Prostate gland (tissue), 2 donors: Measurements from ENCODE around the gene USP40. TPM values are rescaled to one million over a fixed set of nuclear protein-coding genes. Genes with fewer than 3 reads are reported as not detected.
A peak's percentile ranks its signal among the peaks of the same experiment; 100 is the strongest.

ENCODE experiments used
- DNase-seq: peaks from one replicate; pipeline ENCODE4 v3.0.0-alpha.2; 2019; ENCODE audit warnings: low spot score
- H3K27ac ChIP-seq, 2 donors: fragments of 200-600 bp; sonication (generic); 2 replicates each; pipeline ENCODE4 v1.5.1; 2017 to 2019
- H3K27me3 ChIP-seq: fragments of 200-600 bp; sonication (generic); replicated peaks from 2 replicates; pipeline ENCODE4 v1.5.1; 2019; ENCODE audit not compliant: insufficient read depth
- H3K36me3 ChIP-seq, 2 donors: fragments of 200-600 bp; sonication (generic); 1 replicate in 1 of 2; 2 replicates in 1 of 2; pipeline versions ENCODE4 v1.5.1 to v1.8.1; 2017 to 2019
- H3K4me1 ChIP-seq: fragments of 200-600 bp; sonication (generic); replicated peaks from 2 replicates; pipeline ENCODE4 v1.5.1; 2019
- H3K4me3 ChIP-seq, 2 donors: fragments of 200-600 bp; sonication (generic); 2 replicates each; pipeline ENCODE4 v1.5.1; 2017 to 2019
- H3K9me3 ChIP-seq: fragments of 200-600 bp; sonication (generic); 2 replicates; pipeline ENCODE4 v1.5.1; 2017
- CTCF ChIP-seq, 4 experiments: fragments of 200-600 bp in 2 of 4; fragments of 450-650 bp in 2 of 4; sonication (generic) in 2 of 4; IDR thresholded peaks; 1 replicate in 3 of 4; 2 replicates in 1 of 4; pipeline ENCODE4 v1.5.1; 2016 to 2019; ENCODE audit warnings: antibody characterized with exemption in 4 of 4, mild to moderate bottlenecking in 2 of 4, moderate library complexity in 2 of 4
- POLR2A ChIP-seq: fragments of 450-650 bp; IDR thresholded peaks from one replicate; pipeline ENCODE4 v1.6.1; 2016; ENCODE audit warnings: antibody characterized with exemption, mild to moderate bottlenecking
- POLR2AphosphoS5 ChIP-seq: sonication (generic); formaldehyde crosslinking; IDR thresholded peaks from one replicate; pipeline ENCODE4 v1.6.1; 2017; ENCODE audit warnings: antibody characterized with exemption
- WGBS: methylation state at CpG from one replicate; pipeline ENCODE4 v1.1.5; 2018; 5-methylcytosine and 5-hydroxymethylcytosine counted together
- intact Hi-C: fragments of 100-400 bp; cut with DNase I; formaldehyde crosslinking; loops from one replicate; pipeline ENCODE4 v1.14.2; 2022
- total RNA-seq, 2 donors: library from RNA; depleted of rRNA; stranded (reverse); fragments of >200 nt; gene quantifications; one replicate each; pipeline ENCODE4 v1.1.0, GENCODE V29; 2016

The USP40 gene
- total RNA-seq, 2 donors from 2014 or later = 45.1 to 50.2 TPM

DNA sequence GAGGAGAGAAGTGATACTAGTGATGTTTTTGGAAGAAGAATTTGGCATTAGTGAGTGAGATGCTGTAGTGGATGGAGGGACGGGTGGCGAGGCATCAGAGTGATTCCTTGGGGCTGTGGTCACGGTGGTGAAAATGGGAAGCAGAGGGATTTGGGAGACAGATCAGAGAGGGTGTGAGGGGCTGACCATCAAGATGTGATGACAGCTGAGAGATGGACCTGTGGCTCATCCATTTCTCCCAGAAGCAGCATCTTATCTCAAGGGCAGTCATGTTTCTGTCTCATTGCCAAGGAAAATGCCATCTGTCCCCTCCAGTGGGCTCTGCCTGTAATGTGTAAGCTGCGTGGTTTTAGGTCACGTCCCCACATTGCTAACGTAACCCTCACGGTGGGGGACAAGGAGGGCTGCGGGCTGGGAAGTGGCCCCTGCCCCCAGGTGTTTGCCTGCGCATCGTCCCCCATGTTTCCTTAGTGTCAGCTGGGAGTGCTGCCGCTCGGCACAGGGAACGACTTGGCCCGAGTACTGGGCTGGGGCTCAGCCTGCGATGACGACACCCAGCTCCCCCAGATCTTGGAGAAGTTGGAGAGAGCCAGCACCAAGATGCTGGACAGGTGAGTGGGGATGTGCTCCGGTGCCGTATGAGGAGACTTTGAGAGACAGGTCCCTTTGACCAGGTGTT, 121.3 kb downstream of the USP40 start:
- TF ChIP-seq POLR2AphosphoS5 = no peak
- DNase-seq = no peak
- Histone ChIP-seq H3K27ac (no peak overlapping the region), H3K27me3 (no peaks in the 10 kb centered on the region), H3K9me3 (no peaks in the 10 kb centered on the region), H3K4me1 (no peaks in the 10 kb centered on the region), H3K36me3 (no peaks in the 10 kb centered on the region), H3K4me3 (no peak overlapping the region)
- whole genome bisulfite sequencing = 96% methylated on average over 18 of the region's 18 CpGs
- intact Hi-C loops = no loop called here

DNA sequence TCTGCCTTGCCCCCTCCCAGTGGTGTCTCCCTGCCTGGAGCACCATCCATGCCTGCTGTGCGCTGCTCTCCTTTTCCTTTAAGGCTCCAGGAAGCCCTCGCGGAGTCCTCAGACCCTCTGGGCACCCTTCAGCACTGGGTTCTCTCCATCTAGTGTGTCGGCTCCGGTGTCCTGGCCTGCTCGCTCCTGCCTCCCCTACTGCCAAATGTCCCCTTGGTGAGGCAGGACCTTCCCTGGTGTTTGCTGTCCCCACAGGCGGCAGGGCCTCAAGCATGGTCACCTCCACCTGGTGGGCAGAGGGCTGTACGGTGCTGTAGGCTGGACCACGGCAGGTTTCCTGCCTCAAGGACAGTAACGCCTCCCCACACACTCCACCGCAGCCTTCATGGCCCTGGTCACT, 122.1 kb downstream of the USP40 start:
- Histone ChIP-seq H3K36me3 (no peaks in the 10 kb centered on the region), H3K27ac (no peak overlapping the region), H3K9me3 (no peaks in the 10 kb centered on the region), H3K4me3 (no peak overlapping the region), H3K4me1 (no peaks in the 10 kb centered on the region), H3K27me3 (no peaks in the 10 kb centered on the region)
- no peak for DNase-seq
- TF ChIP-seq CTCF (IDR thresholded peaks at IDR 0.05) = no peak
- TF ChIP-seq POLR2AphosphoS5 = no peak
- TF ChIP-seq POLR2A = no peak
- intact Hi-C loops = loop anchor here (5.0 kb wide), 1 partner anchor 192 kb away; the partner anchor contains the start of gene ATG16L1
- WGBS = 95% methylated on average over 11 of the region's 11 CpGs

DNA sequence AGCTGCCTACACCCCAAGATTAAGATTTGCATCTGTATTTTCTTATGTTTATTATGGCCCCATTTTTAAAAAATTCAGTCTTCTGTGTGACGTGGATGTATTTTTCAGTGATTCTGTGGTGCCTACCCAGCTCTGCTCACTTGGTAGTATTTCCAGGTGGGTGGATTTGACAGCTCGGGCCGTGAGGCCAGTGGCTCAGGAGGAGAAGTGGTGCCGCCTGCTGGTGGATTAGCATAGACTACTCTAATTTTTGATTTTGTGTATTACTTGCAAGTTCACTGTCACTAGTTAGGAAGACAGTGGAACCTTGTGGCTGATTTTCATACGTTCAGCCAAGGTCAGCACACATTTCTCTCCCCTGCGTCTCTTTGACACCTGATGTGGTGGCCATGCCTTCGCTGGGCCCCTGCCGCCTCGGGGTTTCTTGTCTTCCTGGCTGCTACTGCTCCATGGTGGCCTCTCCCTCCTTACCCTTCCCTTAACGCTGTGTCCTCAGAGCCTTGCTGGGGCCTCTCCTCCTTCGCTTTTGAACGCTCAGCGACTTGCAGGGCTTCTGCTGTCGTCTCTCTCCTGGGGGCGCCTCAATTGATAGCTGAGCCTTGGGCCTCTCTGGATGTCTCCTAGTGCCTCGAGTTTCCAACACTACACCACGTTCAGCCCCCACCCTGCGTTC, 122.9 kb downstream of the USP40 start:
- no peaks in the 10 kb centered on the region for H3K36me3 ChIP-seq
- no peaks in the 10 kb centered on the region for H3K4me1 ChIP-seq
- peak overlapping the region; percentile 11 to 39 for H3K27ac ChIP-seq
- no peaks in the 10 kb centered on the region for H3K27me3 ChIP-seq
- peak; percentile 70 to 93 (median 89) for TF ChIP-seq CTCF (IDR thresholded peaks at IDR 0.05)
- TF ChIP-seq POLR2A = no peak
- TF ChIP-seq POLR2AphosphoS5 = peak; percentile 75
- no peaks in the 10 kb centered on the region for H3K9me3 ChIP-seq
- H3K4me3 ChIP-seq = no peak overlapping the region
- 53% methylated on average over 18 of the region's 18 CpGs for WGBS
- peak; percentile 84 for DNase-seq
- intact Hi-C loops = loop anchor here (2.0 to 5.0 kb wide), 2 partner anchors 89 to 191 kb away; partner anchors contain the start of genes ATG16L1 and DGKD

GRCh38 chr2:233442028-233442310, 124.6 kb downstream of the USP40 start:
- TF ChIP-seq POLR2AphosphoS5 (no peak), POLR2A (no peak), CTCF (IDR thresholded peaks at IDR 0.05) (no peak)
- Histone ChIP-seq H3K27me3 (no peaks in the 10 kb centered on the region), H3K36me3 (peaks cover 0 to 10% of the 10 kb centered on the region in 2 donors), H3K4me3 (no peak overlapping the region), H3K4me1 (no peaks in the 10 kb centered on the region), H3K27ac (no peak overlapping the region), H3K9me3 (no peaks in the 10 kb centered on the region)
- intact Hi-C loops = loop anchor here (2.0 to 5.0 kb wide), 2 partner anchors 87 to 190 kb away; partner anchors contain the start of genes ATG16L1 and DGKD
- WGBS = 70% methylated on average over 4 of the region's 4 CpGs
- no peak for DNase-seq

DNA sequence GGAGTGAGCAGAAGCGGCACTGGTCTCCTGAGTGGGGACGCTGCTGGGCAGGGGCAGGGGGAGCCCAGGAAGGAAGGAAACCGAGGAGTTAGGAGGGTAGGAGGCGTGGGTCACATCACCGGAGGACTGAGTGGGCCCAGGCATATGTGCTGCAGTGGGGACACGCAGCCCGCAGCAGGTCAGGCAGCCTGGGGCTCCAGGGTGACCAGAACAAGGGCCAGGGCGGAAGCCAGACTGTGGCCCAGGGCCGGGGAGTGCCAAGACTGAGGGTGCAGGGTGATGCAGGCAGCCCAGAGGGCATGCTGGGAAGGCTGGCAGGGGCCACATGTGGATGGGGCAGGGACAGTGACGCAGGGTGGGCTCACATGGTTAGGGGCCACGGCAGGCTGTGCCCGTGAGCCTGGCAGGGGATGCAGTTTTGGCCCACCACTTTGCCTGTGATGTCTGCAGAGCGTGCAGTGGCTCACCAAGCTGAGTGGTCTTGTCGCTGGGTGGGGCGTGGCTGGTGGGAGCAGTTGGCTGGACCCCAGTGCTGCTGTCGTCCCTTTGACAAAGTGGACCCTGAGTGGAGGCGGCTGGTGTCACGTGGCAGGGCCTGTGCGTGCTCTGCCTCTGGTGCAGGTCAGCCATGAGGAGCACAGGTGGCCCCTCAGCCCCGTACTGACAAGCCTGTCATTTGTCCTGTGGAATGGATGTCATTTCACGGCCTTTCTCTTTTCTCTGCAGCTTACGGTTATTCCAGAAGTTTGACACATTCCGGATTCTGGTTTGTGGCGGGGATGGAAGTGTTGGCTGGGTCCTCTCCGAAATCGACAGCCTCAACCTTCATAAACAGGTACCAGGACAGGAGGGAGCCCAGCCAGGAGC, 125.2 kb downstream of the USP40 start:
- Histone ChIP-seq H3K9me3 (no peaks in the 10 kb centered on the region), H3K27ac (no peak overlapping the region), H3K27me3 (no peaks in the 10 kb centered on the region), H3K36me3 (peaks cover 0 to 13% of the 10 kb centered on the region in 2 donors), H3K4me3 (no peak overlapping the region), H3K4me1 (no peaks in the 10 kb centered on the region)
- WGBS = 89% methylated on average over 26 of the region's 26 CpGs
- intact Hi-C loops = loop anchor here (2.0 to 5.0 kb wide), 2 partner anchors 87 to 189 kb away; partner anchors contain the start of genes ATG16L1 and DGKD
- TF ChIP-seq CTCF (IDR thresholded peaks at IDR 0.05) (no peak), POLR2A (no peak), POLR2AphosphoS5 (no peak)
- DNase-seq = no peak
